GM23338 (cell line): ENCODE measurements around the gene PRPF18. TPM values are rescaled to one million over a fixed set of nuclear protein-coding genes. Genes with fewer than 3 reads are reported as not detected.

Source experiments
- ATAC-seq: fragments of 200-7000 bp; cut with Tn5 transposase; 3 replicates; pipeline ENCODE4 v1.9.1; 2020
- DNase-seq: peaks from one replicate; pipeline ENCODE4 v3.0.0-alpha.2; 2015; ENCODE audit warnings: low spot score
- H2AFZ ChIP-seq: fragments of 200-600 bp; sonication (generic); 2 replicates; pipeline ENCODE4 v1.8.0; 2016; ENCODE audit warnings: antibody characterized with exemption, mild to moderate bottlenecking, moderate library complexity
- H3F3A ChIP-seq: fragments of 200-600 bp; sonication (generic); replicated peaks from 2 replicates; pipeline ENCODE4 v1.8.0; 2017; ENCODE audit warnings: antibody characterized with exemption, mixed run types, low read depth
- H3K27ac ChIP-seq: fragments of 200-600 bp; sonication (generic); 2 replicates; pipeline ENCODE4 v1.6.1; 2016; ENCODE audit warnings: low read depth
- H3K27me3 ChIP-seq: fragments of 200-600 bp; sonication (generic); 2 replicates; pipeline ENCODE4 v1.8.0; 2016; ENCODE audit warnings: mild to moderate bottlenecking, mixed run types, moderate library complexity; ENCODE audit not compliant: insufficient read depth
- H3K36me3 ChIP-seq: fragments of 200-600 bp; sonication (generic); 2 replicates; pipeline ENCODE4 v1.8.0; 2016; ENCODE audit warnings: mild to moderate bottlenecking; ENCODE audit not compliant: insufficient read depth
- H3K4me1 ChIP-seq: fragments of 200-600 bp; sonication (generic); 2 replicates; pipeline ENCODE4 v1.8.0; 2016; ENCODE audit warnings: mild to moderate bottlenecking, moderate library complexity; ENCODE audit not compliant: insufficient read depth
- H3K4me2 ChIP-seq: fragments of 200-600 bp; sonication (generic); 2 replicates; pipeline ENCODE4 v1.7.1; 2017; ENCODE audit warnings: mixed run types
- H3K4me3 ChIP-seq: fragments of 200-600 bp; sonication (generic); 2 replicates; pipeline ENCODE4 v1.6.1; 2016; ENCODE audit warnings: mixed run types
- H3K79me2 ChIP-seq: fragments of 200-600 bp; sonication (generic); replicated peaks from 2 replicates; pipeline ENCODE4 v1.8.0; 2017; ENCODE audit warnings: mild to moderate bottlenecking; ENCODE audit not compliant: insufficient read depth
- H3K9me2 ChIP-seq: fragments of 200-600 bp; sonication (generic); 2 replicates; pipeline ENCODE4 v1.8.0; 2017; ENCODE audit not compliant: insufficient read depth
- H4K20me1 ChIP-seq: fragments of 200-600 bp; sonication (generic); replicated peaks from 2 replicates; pipeline ENCODE4 v1.8.0; 2017; ENCODE audit warnings: mild to moderate bottlenecking; ENCODE audit not compliant: insufficient read depth
- H3K27ac Mint-ChIP-seq: 2 replicates; pipeline ENCODE4 v1.8.0; 2020; ENCODE audit warnings: inconsistent platforms, mild to moderate bottlenecking, moderate library complexity, mixed read lengths
- H3K27me3 Mint-ChIP-seq: 3 replicates; pipeline ENCODE4 v1.8.0; 2022; ENCODE audit warnings: low read depth, mild to moderate bottlenecking, moderate library complexity, mixed read lengths, inconsistent platforms; ENCODE audit not compliant: insufficient read depth, poor library complexity
- H3K36me3 Mint-ChIP-seq: 3 replicates; pipeline ENCODE4 v1.8.0; 2021; ENCODE audit warnings: low read depth, mild to moderate bottlenecking, inconsistent platforms, moderate library complexity, mixed read lengths
- H3K4me1 Mint-ChIP-seq: 3 replicates; pipeline ENCODE4 v1.8.0; 2020; ENCODE audit warnings: mild to moderate bottlenecking, inconsistent platforms, mixed read lengths
- H3K4me3 Mint-ChIP-seq: 3 replicates; pipeline ENCODE4 v1.8.0; 2021; ENCODE audit warnings: moderate library complexity, mild to moderate bottlenecking, inconsistent platforms, mixed read lengths
- H3K9me3 Mint-ChIP-seq: 3 replicates; pipeline ENCODE4 v1.8.0; 2020; ENCODE audit warnings: moderate library complexity, mild to moderate bottlenecking, inconsistent platforms, mixed read lengths
- EZH2 ChIP-seq: fragments of 200-600 bp; sonication (generic); IDR thresholded peaks from one replicate; pipeline ENCODE4 v1.8.0; 2017; ENCODE audit warnings: antibody characterized with exemption, mild to moderate bottlenecking, low read depth; ENCODE audit not compliant: unreplicated experiment
- STAT1 ChIP-seq: IDR thresholded peaks from one replicate; pipeline ENCODE4 v1.6.1; 2016; ENCODE audit warnings: antibody characterized with exemption; ENCODE audit not compliant: unreplicated experiment
- ZNF114 ChIP-seq: fragments of 250-450 bp; sonication (Bioruptor Pico); IDR thresholded peaks from 2 replicates; pipeline ENCODE4 v1.5.0; 2020; ENCODE audit warnings: mild to moderate bottlenecking, moderate library complexity
- polyA plus RNA-seq: library from polyadenylated mRNA; unstranded; fragments of >200 nt; fragmentation: Nextera tagmentation; extraction: Ambion mirVana; gene quantifications from 2 replicates; pipeline ENCODE4 v1.2.1, GENCODE V29; 2016
- total RNA-seq: library from RNA; depleted of rRNA; stranded (reverse); fragments of >200 nt; shearing (Covaris generic); gene quantifications from 2 replicates; pipeline ENCODE4 v1.2.3, GENCODE V29; 2014
- TF ChIP-seq, protein P1 (sequence below): IDR thresholded peaks from one replicate; pipeline ENCODE4 v1.6.1; 2018; ENCODE audit warnings: antibody characterized with exemption; ENCODE audit not compliant: unreplicated experiment
- TF ChIP-seq, protein P2 (sequence below), 2 experiments: fragments of 200-600 bp in 1 of 2; sonication (generic) in 1 of 2; conservative IDR thresholded peaks; 2 replicates each; pipeline versions ENCODE4 v1.5.1 to v1.6.1; 2016 to 2017; ENCODE audit warnings: antibody characterized with exemption in 2 of 2, low read depth in 2 of 2, mild to moderate bottlenecking in 2 of 2, moderate library complexity in 1 of 2

The PRPF18 gene
- total and polyA plus RNA-seq, 2 experiments from 2014 or later, result 15.1 to 17.2 TPM

DNA sequence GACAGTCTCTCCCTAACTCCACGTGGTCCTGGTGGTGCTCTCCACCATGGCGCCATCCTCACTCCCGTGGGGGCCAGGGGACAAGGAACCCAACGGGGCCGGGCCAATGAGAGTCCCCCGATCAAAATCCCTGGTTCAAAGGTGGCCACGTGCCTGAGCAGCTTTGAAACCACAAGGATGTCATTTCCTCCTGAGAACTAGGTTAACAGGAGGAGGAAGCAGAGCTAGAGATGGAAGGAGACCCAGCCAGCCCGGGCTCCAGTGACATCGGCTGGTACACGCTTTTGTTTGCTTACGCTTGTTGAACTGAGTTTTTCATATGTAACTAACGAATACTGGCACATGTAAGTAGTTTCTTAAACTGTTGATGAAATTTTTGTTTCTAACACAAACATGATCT lies 61.7 kb downstream of the PRPF18 start (continued):
- TF ChIP-seq, protein P1, sequence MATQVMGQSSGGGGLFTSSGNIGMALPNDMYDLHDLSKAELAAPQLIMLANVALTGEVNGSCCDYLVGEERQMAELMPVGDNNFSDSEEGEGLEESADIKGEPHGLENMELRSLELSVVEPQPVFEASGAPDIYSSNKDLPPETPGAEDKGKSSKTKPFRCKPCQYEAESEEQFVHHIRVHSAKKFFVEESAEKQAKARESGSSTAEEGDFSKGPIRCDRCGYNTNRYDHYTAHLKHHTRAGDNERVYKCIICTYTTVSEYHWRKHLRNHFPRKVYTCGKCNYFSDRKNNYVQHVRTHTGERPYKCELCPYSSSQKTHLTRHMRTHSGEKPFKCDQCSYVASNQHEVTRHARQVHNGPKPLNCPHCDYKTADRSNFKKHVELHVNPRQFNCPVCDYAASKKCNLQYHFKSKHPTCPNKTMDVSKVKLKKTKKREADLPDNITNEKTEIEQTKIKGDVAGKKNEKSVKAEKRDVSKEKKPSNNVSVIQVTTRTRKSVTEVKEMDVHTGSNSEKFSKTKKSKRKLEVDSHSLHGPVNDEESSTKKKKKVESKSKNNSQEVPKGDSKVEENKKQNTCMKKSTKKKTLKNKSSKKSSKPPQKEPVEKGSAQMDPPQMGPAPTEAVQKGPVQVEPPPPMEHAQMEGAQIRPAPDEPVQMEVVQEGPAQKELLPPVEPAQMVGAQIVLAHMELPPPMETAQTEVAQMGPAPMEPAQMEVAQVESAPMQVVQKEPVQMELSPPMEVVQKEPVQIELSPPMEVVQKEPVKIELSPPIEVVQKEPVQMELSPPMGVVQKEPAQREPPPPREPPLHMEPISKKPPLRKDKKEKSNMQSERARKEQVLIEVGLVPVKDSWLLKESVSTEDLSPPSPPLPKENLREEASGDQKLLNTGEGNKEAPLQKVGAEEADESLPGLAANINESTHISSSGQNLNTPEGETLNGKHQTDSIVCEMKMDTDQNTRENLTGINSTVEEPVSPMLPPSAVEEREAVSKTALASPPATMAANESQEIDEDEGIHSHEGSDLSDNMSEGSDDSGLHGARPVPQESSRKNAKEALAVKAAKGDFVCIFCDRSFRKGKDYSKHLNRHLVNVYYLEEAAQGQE, result no peak
- TF ChIP-seq STAT1 (no peak), ZNF114 (CRISPR knock-in tag) (no peak), EZH2 (no peak)

DNA sequence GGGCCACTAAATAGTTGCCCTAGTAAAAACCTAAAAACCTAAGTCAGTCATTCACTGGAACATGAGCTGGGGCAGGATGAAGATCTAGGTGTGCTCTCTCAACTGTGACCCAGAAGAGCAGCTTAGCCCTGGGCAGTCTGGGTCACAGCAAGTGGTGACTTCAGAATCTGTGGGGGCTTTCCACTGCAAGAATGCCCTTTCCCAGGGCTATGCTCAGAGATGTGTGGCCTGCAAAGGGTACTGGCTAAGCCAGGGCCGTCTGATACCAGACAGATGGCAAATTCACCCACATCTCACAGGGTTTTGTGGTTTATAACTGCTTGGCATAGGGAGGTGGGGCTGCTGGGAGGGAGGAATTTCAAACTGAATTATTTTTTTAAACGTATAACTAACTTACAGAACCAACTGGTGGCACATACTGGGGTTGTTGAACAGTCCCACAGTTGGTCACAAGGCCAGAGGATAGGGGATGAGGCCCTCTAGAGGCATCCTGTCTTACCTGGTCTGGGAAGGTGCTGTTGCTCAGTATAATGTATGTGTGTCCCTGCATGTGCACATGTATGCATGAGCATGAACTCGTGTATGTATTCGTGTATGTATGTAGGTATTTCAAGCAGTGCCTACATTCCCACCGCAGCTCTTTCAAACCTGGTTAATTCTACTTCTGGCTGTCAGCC lies 63.2 kb downstream of the PRPF18 start:
- H3K4me3 Mint-ChIP-seq, result no peak overlapping the region
- H3K27ac Mint-ChIP-seq, result no peak overlapping the region
- H2AFZ ChIP-seq, result no peak overlapping the region
- H3K4me1 Mint-ChIP-seq, result no peaks in the 10 kb centered on the region
- DNase-seq (no peak), ATAC-seq (peak; percentile 70)
- no peaks in the 10 kb centered on the region for H3K4me1 ChIP-seq
- H3K9me2 ChIP-seq, result no peaks in the 10 kb centered on the region
- no peak overlapping the region for H3K4me2 ChIP-seq
- no peaks in the 10 kb centered on the region; the same call in 1 of the 2 replicates for H3K36me3 ChIP-seq
- TF ChIP-seq, protein P2, sequence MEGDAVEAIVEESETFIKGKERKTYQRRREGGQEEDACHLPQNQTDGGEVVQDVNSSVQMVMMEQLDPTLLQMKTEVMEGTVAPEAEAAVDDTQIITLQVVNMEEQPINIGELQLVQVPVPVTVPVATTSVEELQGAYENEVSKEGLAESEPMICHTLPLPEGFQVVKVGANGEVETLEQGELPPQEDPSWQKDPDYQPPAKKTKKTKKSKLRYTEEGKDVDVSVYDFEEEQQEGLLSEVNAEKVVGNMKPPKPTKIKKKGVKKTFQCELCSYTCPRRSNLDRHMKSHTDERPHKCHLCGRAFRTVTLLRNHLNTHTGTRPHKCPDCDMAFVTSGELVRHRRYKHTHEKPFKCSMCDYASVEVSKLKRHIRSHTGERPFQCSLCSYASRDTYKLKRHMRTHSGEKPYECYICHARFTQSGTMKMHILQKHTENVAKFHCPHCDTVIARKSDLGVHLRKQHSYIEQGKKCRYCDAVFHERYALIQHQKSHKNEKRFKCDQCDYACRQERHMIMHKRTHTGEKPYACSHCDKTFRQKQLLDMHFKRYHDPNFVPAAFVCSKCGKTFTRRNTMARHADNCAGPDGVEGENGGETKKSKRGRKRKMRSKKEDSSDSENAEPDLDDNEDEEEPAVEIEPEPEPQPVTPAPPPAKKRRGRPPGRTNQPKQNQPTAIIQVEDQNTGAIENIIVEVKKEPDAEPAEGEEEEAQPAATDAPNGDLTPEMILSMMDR (conservative IDR thresholded peaks at IDR 0.05; ENCODE audit: low read depth in 2 of 2), result peak; percentile 13 to 58; a peak in 2 of 4 replicates
- TF ChIP-seq, protein P1, result no peak
- H3K27me3 Mint-ChIP-seq, result peaks cover 3% of the 10 kb centered on the region
- H3F3A ChIP-seq, result no peaks in the 10 kb centered on the region
- peaks cover 53% of the 10 kb centered on the region for H3K36me3 Mint-ChIP-seq
- H3K27me3 ChIP-seq, result no peaks in the 10 kb centered on the region
- H3K4me3 ChIP-seq, result no peak overlapping the region
- H3K27ac ChIP-seq, result no peak overlapping the region
- H3K9me3 Mint-ChIP-seq, result no peaks in the 10 kb centered on the region
- H4K20me1 ChIP-seq, result 0 out of 2 replicates have a peak, but pooled peaks cover 3% of the 10 kb centered on the region
- H3K79me2 ChIP-seq, result no peaks in the 10 kb centered on the region
